HG02885 (cell line): ENCODE results near the gene CACNA1C.

Source experiments
- ATAC-seq: cut with Tn5 transposase; IDR thresholded peaks from one replicate; pipeline ENCODE4 v1.9.1; 2021; ENCODE audit warnings: mild to moderate bottlenecking; ENCODE audit not compliant: unreplicated experiment, poor library complexity

CACNA1C gene

DNA sequence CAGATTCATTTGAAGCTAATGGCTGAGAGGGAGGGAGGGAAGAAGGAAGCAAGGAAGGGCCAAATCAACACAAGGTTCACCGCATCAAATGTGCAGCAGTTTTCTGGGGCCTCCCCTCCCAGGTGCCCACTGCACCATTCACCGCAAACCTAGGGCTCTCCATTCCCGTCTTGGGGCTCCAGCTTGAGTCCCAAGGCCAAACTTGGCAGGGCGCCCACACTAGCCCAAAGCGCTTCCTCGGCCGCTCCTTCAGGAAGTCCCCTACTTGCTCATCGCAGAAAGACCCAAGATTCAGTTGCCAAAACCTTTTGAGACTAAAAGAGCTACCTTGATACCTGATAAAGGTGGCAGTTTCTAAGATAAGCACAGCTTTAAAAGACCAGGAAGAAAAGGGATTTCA is 601.5 kb downstream of the CACNA1C start:
- ATAC-seq, result no peak

DNA sequence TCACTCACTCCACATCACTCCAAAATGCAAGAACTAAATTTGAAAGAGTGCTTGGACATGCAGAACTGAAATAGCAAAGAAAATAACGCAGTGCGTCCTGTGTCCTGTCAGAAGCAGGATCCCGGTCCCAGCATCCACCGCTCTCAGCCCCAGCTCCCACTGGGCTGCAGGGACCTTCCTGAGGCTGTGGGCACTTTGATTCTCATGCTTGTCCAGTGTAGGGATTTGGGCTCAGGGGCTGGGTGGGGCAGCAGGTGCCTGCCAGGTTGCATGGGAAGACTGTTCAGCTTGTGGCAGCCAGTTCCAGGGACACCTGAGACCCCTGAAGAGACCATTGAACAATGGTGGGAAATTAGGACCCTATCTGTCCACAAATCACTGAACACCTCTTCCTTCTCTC is 602.0 kb downstream of the CACNA1C start:
- no peak for ATAC-seq

DNA sequence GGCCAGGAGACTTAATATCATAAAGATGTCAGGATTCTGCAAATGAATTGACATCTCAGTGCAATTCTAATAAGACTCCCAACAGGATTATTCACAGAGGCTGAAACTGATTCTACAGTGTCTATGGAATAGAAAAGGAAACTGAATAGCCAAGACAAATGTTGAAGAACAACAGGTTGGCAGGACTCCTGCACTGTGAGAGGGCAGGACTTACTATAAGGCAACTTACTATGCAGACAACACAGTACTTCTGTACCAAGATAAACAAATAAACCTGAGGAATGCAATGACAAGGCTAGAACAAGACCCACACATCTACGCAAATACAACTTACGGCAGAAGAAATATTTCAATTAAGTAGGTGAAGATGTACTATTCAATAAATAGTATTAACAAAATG is 609.7 kb downstream of the CACNA1C start:
- ATAC-seq, result no peak

DNA sequence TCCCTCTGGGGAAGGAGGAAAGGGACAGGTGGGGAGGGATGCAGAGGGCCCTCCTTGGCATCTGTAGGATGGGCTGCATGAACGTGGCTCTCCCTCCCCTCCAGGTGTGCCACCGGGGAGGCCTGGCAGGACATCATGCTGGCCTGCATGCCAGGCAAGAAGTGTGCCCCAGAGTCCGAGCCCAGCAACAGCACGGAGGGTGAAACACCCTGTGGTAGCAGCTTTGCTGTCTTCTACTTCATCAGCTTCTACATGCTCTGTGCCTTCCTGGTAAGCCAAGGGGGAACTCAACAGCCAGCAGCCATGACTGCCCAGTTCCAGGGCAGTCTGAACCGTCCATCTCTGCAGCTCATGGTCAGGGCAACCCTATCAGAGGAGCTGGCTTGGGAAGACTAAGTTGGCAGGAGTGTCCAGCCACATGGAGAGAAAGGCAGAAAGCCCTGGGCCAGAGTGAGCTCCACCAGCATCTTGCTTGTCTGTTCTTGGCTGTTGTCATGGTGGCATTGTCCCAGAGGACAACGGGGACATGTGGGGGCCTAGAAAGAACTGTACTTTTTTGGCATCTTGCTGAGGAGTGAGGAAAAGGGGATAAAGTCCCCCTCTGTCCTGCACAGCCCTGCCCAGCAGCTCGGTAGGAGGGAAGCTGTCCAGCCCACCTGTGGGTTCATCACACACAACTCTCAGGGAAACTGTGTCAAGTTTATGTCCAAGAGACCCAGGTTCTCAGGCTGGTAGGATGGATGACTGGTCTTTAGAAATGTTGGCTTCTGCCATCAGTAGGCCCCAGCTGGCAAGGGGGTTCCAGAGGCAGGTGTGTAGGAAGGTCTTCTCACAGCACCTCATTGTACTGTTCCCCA is 612.2 kb downstream of the CACNA1C start:
- ATAC-seq, result no peak

DNA sequence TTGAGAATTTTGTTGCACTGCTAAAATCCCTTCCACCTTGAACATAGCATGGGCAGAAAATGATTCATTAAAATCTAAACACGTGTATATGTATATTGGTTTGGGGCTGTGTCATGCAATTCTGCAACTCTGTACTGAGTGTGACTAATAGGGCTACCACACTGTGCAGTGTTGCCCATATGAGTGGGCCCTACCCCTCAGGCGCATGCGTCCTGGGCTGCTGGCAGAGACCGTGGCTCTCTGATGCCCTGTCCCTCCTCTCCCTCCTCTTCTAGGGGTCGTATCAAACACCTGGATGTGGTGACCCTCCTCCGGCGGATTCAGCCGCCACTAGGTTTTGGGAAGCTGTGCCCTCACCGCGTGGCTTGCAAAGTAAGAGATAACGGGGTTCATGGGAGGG is 613.6 kb downstream of the CACNA1C start:
- no peak for ATAC-seq

DNA sequence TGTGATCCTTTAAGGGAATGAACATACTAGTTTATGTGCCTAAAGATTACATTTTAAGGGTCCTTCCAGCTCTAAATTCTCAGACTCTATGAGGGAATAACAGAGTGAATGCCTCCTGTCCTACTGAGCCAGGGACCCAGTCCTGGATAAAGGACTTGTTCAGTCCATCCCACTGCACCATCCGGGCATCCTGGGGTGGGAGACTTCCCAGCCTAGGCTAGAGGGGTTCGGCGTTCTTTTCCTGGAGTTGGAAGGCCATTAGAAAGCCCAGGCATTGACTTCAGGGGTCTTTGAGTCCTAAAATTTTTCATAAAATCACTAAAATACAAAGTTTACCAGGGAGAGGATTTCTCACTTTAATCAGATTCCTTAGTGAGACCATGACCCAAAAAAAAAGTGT is 614.1 kb downstream of the CACNA1C start:
- no peak for ATAC-seq

DNA sequence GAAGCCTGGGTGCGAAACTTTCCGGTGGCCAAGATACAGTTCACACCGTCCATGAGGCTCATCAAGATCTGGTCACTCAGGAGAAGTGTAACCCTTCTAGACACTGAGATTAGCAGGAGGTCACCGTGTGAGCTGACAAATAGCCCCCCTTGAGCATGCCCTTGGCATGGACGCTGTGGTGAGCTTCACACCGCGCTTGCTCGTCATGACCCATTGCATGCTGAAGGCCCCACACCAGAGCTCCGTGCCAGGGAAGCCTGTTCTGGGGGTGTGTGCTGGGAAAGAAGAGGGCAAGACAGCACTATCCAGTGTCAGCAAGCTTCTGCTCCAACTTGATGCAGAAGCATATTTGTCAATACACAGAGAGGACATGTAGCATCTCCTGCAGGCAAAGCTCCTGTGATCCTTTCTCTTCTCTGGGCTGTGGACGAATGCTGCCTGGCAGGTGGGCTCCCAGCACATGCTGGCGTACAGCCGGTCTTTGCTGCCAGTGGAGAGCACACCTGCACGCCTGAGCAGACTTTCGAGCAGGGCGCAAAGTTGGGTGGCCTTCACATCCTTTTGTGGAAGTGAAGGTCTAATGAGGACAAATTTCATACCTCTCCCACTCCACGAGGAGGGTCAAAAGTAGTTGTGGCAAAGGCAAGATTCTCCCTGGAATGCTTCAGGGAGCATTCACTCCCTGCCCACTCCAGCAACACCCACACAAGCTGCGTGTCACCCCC is 615.1 kb downstream of the CACNA1C start:
- no peak for ATAC-seq

DNA sequence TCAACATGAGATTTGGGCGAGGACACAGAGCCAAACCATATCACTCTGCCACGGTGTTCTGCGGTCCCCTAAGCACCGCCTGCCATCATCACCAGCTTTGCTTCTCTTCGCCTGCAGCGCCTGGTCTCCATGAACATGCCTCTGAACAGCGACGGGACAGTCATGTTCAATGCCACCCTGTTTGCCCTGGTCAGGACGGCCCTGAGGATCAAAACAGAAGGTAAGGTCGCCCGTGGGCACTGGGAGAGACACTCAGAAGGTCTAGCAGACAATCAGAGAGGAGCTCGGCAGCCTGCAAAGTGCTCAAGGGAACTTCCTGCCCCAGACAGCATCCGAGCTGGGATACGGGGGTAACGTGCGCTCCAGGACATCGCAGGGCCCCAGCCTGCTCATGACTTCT is 616.0 kb downstream of the CACNA1C start:
- no peak for ATAC-seq

DNA sequence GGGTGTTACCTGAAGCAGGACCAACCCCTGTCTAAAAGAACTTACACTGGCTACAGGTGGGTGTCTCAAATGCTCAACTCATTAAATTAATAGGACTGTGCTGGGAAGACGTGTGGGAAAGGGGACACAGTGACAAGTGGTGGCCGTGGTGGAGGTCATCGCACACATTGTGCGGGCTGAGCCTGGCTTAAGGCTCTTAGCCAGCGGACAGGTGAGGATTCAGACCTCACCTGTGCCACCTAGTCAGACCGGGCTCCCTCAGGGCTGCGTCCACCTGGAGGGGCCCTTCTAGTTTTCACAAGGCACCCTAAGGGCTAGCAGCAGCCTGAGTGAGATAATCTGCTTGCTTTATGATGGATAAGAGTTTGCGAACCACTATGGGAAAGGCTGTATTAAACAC is 616.8 kb downstream of the CACNA1C start:
- ATAC-seq, result no peak

DNA sequence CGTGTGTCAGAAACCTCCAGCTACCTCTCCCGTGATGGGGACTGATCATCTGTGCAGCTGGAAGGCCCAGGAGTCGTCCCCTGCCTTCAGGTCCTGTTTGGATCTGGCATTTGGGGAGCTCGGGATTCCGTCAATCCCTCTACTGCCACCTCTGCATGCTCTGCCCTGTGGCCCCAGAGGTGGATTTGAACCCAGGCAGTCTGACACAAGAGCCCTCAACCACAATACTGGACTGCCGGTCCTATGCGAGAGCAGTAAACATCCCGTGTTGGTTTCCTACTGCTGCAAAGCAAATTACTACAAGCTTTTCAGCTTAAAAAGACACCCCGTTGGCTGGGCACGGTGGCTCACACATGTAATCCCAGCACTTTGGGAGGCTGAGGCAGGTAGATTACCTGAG is 620.1 kb downstream of the CACNA1C start:
- no peak for ATAC-seq

DNA sequence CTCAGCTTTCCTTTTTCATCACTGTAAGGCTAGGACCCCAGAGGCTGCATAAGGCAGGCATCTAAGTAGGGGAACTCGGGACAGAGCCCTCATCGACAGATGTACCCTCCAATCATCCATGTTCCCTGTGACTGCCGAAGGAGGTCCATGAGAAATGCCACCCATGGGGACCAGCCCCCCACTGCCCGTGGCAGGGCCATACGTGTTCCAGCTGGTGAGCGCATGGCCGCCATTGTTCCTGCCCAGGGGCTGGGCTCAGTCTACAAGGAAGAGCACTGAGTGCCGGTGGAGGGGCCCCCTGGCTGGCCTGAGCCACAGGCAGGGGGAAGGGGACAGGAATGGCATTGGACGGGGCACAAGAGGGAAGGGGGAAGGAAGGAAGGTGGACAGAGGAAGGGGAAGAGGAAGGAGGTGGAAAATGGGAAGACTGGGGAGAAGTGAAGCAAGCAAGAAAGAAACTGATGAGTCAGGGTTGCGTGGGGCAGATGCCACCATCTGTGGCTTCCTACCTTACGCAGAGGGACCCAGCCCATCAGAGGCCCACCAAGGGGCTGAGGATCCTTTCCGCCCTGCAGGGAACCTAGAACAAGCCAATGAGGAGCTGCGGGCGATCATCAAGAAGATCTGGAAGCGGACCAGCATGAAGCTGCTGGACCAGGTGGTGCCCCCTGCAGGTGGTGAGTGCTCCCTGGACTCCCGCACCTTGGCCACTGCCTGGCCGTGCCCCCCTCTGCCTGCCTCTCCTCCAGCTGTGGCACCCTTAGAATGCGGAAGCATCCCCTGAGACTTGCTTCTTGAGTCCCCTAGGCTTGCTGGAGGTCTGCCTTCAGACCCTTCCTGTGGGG is 621.4 kb downstream of the CACNA1C start:
- no peak for ATAC-seq

DNA sequence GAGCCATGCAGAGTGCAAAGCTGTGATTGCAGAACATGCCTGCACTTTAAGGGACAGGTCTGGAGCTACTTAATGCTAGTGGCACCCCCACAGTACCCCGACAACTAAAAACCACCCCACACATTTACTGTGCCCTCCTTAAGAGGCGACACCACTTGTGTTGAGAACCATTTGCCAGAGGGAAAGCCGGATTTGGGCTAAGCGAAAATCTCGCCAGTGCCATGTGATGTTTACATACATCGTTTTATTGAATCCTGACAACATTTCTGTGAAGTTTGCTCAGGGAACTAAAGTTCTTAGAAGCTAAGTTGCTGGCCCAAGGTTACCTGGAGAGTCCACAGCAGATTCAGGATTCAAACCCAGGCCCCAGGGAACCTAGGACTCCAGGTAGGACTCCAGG is 623.0 kb downstream of the CACNA1C start:
- no peak for ATAC-seq

DNA sequence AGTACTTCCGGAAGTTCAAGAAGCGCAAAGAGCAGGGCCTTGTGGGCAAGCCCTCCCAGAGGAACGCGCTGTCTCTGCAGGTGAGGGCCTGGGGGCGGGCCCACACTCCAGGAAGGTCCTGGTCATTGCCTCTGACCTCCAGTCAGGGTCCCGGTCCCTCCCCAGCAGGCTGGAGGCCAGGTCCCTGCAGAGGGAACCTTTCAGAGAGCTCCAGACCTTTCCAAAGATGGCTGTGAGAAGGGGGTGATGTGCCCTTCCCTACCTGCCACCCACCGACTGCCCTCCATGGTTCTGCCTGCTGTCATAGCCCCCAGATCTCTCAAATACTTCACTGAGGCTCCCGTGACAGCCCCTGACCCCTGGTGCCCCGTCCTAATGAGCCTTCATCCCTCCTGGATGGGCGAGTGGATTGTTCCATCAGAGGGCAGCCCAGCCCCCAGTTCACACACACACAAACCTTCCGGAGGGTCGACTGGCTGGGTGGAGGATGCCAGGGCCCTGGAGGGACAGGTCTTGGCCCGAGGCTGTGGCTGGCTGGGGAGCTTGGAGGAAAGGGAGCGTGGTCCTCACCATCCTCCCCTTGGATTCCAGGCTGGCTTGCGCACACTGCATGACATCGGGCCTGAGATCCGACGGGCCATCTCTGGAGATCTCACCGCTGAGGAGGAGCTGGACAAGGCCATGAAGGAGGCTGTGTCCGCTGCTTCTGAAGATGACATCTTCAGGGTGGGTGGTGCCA is 624.5 kb downstream of the CACNA1C start:
- ATAC-seq, result no peak

DNA sequence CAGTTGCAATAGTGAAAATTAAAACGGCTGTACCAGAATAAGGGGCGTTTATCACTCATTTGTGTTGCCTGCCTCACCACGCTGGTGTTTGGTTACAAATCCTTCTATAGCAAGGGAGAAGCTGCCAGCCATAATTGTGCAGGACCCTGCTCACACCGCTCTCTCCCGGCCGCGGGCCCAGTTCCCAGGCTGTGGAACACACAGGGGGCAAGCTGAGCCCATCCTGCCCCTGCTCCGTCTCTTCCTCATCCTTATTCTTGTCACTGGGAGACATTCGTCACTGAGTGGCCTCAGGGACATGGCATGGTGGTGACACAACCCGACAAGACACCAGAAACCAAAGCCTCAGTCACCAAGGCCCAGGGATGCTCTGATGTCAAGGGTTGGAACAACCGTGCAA is 625.6 kb downstream of the CACNA1C start:
- ATAC-seq, result no peak

DNA sequence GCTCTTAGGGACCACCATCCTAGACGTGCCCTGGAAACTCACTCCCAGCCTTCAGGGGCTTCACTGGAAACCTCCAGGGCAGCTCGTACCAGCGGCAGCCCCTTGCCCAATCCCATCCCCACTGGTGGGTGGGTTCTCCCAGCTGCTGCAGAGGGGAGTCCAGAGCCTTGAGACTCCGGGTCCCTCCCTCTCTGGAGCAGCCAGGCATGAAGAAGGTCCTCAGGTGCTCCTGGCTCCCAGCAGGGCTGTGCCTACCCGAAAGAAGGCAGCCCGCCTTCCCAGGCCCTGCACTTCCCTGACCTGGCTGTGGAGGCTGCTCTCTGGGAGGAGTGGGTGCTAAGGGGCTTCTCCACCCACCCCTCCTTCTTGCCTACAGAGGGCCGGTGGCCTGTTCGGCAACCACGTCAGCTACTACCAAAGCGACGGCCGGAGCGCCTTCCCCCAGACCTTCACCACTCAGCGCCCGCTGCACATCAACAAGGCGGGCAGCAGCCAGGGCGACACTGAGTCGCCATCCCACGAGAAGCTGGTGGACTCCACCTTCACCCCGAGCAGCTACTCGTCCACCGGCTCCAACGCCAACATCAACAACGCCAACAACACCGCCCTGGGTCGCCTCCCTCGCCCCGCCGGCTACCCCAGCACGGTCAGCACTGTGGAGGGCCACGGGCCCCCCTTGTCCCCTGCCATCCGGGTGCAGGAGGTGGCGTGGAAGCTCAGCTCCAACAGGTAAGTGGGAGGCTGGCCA is 626.5 kb downstream of the CACNA1C start:
- ATAC-seq, result no peak

DNA sequence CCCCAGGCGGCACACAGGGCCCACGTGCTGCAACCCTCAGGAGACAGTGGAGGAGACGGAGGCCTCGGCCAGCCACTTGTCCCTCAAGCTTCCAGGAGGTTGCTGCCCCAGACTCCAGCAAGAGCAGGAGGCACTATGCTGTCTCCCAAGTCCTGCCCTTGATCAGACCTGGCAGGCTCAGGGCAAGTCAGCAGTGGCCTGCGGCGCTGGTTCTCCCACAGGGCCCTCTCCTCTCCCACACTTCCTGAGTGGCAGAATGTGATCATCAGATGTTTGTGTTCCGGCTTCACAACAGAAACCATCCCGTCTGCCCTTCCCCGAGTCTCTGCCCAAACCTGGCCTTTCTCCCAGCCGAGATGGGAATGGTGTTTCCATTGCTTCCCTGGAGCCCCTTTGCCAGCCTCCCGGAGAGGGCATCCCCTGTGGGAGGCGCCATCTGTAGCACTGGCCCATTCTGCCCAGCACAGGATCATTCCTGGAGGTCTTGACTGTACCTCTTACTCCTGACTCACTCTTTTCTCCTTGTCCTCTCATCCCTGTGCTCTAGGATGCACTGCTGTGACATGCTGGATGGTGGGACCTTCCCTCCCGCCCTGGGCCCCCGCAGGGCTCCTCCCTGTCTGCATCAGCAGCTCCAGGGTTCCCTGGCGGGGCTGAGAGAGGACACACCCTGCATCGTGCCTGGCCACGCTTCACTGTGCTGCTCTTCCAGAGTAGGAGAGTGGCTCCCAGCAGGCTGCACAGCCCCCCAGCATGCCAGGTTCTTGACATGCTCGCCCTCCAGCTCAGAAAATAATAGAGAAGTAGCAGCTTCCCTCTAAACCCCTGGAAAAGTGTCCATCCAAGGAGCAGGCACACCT is 627.3 kb downstream of the CACNA1C start:
- ATAC-seq, result no peak

DNA sequence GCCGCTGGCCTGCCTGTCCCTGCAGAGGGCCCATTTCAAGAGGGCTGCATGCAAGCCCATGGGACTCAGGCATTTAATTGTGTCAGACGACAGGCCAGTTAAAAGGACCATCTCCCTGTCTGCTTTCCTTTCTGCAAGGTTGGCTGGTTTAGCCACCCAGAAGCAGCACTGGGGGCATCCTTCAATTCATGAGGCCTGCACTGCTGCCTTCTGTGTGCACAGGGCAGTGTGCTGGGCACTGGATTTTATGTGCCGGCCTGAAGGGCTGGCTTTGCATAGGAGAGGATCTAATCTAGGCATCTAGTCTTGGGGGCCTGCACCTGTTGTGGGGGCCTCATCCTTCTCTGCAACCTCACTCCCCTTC is 627.9 kb downstream of the CACNA1C start:
- no peak for ATAC-seq

DNA sequence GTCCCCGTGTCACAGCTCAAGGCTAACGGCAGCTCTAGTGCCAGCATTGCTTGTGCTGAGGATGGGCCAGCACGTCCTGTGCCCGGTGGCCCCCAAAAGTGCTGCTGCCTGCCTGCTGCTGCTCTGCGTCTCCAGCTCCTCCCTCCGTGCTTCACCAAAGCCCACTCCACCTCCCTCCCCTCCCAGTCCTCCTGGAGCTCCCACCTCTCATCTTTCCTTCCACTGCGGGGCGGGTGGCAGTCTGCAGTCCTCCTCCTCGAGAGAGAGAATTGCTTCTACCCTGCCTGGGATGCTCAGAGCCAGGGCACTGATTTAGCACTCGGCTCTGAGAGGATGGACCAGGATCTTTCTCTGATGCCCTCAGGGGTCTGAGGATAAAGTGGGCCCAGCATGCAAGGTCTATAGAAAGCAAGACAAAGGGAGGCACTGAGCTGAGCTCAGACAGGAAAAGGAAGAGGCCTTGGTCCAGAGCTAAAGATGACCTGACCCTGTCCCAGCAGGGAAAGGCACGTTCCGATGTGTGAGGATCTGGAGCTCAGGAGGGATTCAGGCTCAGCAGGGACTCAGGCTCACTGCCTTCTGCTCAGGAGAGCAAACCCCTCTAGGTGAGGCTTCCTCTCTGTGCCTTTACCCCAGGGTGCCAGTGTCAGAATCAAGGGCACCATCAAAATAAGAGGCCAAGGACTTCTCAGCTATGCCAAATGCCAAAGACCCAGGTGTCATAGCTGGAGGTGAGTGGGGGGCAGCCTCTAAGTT is 628.8 kb downstream of the CACNA1C start:
- ATAC-seq, result no peak
